GM21526 (cell line): ENCODE measurements around the gene TBCK.

Source experiments
- ATAC-seq: cut with Tn5 transposase; IDR thresholded peaks from one replicate; pipeline ENCODE4 v1.9.1; 2021; ENCODE audit warnings: moderate library complexity; ENCODE audit not compliant: unreplicated experiment, low FRiP score

Gene TBCK

DNA sequence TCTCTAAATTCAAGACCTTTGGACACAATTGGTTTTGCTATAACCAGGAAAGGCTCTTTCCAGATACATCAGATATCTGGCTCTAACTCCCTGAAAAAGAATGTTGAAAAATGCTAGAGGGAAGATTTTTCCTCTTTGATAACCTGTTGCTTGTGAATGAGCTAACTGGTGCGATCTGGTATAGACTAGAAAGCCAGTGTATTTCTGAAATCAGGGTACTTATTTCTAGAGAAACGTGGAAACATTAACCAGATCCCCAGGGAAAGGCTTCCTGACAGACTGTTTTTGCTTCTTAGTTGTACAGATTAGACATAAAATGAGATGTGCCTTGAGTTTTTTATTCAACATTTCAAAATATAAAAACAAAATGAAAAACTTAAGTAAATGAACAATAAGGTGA, 313.0 kb downstream of the TBCK start:
- no peak for ATAC-seq

DNA sequence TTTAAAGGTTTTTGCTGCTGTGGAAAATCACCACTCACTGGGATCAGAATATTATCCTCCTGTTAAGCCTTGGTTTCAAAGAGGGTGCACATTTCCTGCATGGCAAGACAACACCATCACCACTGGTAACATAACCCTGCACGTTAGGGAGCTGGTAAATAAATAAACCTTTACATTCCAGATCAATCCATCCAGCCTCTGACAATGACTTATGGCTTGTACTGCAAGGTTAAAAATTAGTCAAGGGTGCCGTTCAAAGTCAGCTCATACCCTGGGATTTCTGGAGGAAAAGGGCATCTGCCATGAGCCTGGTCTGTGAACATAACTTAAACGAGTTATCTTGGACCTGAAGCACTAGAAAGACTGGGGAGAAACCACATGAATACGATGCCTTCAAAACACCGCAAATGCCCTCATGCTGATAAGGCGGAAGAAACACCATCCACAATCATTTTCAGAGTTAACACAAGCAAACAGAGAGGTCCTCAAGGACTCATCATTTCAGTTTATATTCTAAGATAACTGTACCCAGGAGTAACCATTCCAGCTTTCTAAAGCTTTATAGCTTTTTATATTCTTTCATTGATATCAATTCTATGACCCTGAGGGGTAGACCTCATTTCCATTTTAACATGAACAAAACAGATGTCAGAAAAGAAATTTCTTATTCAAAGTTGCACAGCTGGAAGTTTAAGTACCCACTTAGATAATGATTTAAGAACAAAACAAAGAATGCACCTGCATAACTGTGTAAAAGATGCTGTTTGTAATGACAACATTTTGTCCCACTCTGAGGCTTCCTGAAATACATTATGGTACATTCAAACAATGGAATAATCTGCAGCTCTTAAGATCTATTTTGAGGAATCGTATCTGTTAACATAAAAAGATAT, 317.6 kb downstream of the TBCK start:
- ATAC-seq, result no peak

DNA sequence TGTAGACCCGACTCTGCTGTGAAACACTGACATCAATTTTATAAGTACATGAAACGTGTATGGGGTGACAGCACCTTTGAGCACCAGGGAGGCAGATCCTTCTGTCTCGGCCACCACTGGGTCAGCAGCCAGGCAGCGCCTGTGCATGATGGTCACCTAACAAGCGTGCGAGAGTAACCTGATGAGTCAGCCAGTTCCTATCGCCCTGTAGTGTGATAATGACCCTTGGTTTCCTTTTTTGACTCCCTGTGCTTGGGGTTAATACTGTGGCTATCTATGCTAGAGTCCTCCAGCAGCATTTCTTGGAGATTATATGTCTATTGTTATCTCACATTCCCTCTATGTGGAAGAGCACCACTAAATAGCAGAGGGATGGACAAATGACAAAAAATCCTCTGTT, 319.2 kb downstream of the TBCK start:
- no peak for ATAC-seq

DNA sequence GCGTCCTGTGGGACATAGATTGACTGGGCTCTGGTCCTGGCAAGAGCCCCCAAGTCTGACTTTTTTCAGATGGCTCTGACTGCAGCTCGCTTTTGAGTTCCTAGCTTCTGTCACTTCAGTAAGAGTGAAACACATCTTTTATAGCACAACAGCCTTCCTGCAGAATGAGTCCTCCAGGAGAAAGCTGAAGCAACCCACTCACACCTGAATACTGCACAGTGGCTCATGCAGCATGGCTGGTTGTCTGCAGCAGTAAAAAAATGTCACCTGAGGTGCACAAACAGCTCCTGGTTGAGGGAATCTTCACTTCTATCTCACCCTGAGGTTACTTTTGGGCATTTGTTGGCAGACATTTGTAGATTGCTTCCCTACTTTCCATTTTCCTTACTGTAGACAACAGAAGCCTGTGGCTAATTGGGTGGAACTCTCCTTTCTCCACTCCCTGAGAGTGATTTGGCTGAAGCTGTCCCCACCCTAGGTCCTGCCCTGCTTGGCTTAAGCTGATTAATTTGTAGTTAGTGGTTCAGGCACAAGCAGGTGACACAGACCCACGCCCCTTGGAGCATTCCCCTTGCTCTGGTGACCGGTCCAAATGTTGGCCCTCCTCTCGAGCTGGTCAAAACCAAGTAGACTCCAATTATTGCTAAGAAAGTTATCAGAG, 321.0 kb downstream of the TBCK start:
- no peak for ATAC-seq

DNA sequence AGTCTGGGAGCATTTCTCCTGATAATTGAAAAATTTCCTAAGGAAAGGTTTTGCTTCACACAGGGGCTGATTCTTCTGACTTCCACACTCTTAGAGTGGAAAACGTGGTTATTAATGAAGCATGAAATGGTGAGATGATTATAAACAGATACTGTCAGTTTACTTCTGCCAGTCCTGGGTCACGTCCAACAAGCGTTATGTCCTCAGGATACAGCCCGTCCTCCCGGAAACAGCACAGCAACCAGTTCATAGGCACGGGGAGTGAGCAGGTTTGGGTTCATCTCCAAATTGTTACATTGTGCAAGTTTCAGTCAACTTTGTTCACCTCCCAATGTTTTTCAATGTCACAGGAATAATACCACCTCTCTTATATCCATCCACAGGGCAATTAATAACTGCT, 321.9 kb downstream of the TBCK start:
- ATAC-seq, result no peak

DNA sequence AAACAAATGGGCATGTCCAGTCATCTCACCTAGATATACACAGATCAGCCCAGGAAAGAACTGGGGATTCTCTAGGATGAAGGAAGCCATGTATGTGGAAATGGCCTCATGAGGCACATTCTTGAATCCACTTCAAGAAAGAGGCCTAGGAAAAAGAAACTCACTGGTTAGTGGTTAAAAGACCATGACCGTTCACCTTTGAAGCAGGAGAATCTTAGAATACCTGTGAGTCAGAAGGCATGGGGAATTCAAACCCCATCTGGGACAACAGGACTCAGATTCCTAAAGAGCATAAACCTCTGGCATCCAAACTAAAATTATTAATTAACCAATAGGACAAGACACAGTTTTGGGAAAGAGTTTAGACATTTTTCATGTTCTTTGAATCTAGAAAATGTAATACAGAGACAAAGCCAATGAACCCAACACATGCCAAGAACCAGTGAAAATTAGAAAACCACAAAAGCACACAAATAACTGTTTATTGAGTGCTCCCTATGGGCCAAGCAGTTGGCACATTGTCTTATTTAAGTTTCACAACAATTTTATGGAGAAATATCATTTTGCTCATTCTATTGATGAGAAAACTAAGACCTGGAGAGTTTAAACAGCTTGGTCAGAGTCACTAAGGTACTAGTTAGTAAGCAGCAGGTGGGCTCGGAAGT, 323.2 kb downstream of the TBCK start:
- ATAC-seq, result no peak

DNA sequence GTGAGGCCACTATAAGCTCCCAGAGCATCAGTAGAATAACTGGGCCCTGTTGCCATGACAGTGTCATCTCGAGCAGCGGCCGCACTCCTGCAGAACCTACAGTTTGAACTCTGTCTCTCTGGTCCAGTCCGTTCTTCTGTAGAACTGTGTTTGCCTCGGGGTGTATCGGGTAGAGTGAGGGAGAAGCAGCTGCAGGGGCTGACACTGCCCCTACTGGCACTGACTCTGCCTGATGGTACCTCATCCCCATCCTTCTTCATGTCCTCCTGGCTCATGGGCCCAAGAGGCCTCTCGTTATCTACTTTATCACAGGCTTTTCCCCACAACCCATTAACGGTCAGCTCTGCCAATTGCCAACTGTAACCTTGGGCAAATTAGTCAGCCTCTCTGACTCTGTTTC, 324.3 kb downstream of the TBCK start:
- no peak for ATAC-seq
